NCI-H1436 treated with DMSO at 0.1 percent for 48 hours (cell line): ENCODE data around the gene FZD2.
"Not testable (repeated sequence)": the region's sequence is repeated elsewhere in the genome, so short reads cannot be mapped to it uniquely, and the experiment has no call there.

Source experiments
- DNase-seq: peaks from one replicate; lab custom pipeline; 2025; lab: John Stamatoyannopoulos, UW

FZD2 gene

GRCh38 chr17:44556832-44557606, at the start of gene FZD2:
FZD2 (plus strand) TSS chr17:44557484; CDS start chr17:44557689, 205 bp downstream.
- DNase-seq, result peak; percentile 93

GRCh38 chr17:44511241-44512134, 45.8 kb upstream of the FZD2 start:
- DNase-seq, result not testable (repeated sequence)

DNA sequence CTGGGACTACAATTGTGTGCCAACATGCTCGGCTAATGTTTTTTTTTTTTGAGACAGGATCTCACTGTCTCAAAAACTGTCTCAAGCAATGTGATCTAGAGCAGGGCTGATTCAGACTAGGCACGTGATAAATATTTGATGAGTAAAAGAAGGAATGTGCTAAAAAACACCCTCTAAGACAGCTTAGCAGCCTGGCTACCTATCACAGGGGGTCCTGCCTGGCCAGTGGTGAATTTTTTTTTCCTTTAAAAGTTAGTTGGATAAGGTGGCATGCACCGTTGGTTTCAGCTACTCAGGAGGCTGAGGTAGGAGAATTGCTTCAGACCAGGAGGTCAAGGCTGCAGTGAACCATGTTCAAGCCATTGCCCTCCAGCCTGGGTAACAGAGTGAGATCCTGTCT, 39.3 kb upstream of the FZD2 start:
- no peak for DNase-seq

- no peak for DNase-seq
These were observed 34.2 kb upstream of the FZD2 start for GRCh38 chr17:44522883-44523671.

- DNase-seq, result no peak
These were observed 33.7 kb upstream of the FZD2 start for GRCh38 chr17:44523672-44523972.

DNA sequence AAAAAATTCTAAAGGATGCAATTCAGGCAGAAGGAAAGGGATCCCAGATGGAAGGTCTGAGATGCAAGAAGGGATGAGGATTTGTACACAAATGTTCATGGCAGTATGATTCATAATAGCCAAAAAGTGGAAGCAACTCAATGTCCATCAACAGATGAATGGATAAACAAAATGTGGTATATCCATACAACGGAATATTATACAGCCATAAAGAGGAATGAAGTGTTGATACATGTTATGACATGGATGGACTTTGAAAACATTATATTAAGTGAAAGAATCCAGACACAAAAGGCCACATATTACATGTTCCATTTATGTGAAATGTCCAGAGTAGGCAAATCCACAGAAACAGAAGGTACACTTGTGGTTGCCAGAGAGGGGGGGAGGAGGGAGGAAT, 30.2 kb upstream of the FZD2 start:
- no peak for DNase-seq

DNA sequence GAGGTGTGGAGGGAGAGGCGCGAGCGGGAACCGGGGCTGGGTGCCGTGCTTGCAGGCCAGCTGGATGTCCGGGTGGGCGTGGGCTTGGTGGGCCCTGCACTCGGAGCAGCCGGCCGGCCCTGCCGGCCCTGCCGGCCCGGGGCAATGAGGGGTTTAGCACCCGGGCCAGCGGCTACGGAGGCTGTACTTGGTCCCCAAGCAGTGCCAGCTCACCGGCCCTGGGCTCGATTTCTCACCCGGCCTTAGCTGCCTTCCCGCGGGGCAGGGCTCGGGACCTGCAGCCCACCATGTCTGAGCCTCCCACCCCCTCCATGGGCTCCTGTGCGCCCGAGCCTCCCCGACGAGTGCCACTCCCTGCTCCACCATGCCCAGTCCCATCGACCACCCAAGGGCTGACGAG, 29.3 kb upstream of the FZD2 start:
- no peak for DNase-seq

DNA sequence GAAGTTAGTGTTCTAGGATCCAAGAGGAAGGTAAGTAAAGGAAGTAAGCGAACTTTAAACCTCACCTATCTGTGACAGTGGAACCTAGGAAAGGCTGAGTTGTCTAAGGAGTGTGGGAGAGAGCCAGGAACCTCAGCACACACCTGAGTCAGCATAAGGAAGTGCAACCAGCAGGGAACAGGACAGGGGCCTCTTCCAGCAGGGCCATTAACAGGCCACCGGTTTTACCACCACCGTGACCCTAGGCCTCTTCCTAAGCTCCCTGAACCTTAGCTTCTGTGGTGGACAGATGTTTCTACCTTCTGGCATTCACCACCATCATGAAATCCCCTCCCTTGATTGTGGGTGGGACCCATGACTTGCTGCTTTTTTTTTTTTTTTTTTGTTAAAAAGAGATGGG, 27.4 kb upstream of the FZD2 start:
- no peak for DNase-seq

GRCh38 chr17:44530896-44531418, 26.3 kb upstream of the FZD2 start:
- DNase-seq, result no peak

DNA sequence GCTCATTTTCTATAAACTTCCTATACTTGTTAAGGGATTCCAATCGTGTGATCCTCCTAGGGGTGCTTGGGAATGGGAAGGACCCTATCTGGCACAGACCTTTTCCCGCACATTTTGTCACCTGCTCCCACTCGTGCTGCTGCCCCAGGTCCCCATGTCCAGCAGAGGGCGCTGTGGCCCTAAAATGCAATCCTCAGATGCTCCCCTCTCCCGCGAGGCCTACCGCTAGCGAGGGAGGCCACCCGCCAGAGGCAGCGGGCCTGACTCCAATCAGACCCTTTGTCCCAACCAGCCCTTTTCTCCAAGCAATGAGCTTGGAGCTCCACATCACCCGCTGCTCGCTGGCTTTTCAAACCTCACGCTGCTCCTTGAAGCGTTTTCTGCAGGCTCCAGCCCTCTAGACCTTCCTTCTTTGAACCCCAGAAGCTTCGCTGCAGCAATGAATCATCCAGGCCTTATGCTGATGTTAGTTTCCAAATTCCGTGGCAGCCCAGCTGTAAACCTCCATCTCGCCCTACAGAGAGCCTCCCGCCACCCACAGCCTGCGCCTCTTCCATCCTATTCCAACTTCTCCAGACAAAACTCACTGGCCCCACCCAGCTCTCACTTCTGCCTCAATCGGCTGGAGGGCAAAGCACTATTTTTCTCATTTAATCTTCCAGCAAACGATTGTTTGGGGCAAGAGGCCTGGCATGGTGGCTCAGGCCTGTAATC, 23.6 kb upstream of the FZD2 start:
- DNase-seq, result peak; percentile 35

- DNase-seq, result no peak
These were observed 21.0 kb upstream of the FZD2 start for GRCh38 chr17:44536090-44536953.

DNA sequence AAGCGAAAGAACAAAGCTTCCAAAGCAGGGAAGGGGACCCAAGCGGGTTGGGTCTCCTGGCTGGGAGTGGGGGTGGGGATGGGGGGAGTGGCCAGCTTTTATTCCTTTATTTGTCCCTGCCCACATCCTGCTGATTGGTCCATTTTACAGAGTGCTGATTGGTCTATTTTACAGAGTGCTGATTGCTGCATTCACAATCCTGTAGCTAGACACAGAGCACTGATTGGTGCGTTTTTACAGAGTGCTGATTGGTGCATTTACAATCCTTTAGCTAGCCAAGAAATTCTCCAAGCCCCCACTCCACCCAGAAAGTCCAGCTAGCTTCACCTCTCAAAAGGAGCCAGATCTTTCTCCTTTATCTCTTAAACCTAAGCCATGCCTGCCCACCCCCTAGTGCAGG, 19.4 kb upstream of the FZD2 start:
- not testable (repeated sequence) for DNase-seq

GRCh38 chr17:44539673-44540072, 17.6 kb upstream of the FZD2 start:
- no peak for DNase-seq

GRCh38 chr17:44540246-44541084, 16.8 kb upstream of the FZD2 start:
- no peak for DNase-seq

- no peak for DNase-seq
These were observed 15.3 kb upstream of the FZD2 start for GRCh38 chr17:44541884-44542581.

DNA sequence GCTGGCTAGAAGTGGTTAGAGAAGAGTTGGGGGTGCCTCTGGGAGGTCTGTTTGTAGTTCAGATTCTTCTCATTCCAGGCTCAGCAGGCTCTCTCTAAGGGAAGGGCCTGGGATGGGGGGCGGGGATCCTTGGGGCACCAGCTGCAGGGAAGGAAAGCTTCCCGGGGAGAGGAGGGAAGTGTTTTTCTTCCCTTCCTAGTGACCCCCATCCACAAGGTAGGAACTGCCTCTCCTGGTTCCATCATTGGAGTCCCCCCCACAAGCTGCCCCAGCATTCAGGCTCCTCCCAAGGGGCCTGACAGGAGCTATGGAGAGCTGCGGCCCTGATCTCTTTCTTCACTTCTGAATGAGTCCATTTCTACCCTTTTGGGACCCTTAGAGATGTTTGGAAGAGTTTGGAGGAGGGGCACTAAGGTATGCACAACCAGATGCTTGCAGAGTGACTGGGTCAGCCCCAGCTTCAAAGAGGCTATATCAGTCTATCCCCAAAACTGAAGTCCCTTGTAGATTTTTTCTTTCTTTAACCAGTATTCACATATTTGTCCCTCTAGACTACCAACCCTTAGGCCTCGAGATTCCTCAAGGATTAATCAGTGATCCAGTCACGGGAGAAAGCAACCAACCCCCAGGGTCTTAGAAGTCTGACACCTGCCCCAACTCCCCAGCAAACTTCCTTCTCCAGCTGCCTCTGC, 13.9 kb upstream of the FZD2 start:
- no peak for DNase-seq

DNA sequence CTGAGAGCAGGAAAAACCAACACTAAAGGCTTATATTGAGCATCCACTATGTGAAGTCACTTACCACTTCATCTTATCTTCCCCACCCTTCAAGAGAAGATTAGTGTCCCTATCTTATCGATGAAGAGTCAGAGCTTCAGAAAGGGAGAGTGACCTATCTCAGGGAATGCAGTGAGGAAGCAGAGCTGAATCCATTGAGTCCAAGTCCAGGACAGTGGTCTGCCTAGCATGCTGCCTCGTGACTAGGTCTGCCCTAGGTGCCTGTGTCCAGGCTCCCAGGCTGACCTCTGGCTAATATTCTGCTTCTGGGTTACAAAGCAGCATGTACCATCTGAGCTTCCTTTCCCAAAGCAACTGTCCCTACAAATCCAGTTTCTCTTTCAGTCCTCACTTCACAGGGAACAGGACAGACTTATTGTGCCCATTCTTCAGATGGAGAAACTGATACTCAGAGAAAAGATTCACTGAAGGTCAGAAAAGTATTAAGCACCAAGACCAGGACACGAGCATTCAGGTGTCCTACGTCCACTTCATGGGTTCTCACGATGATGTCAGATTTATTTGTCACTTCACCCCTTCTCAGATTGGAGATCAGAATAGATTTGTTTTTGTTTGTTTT, 13.3 kb upstream of the FZD2 start:
- no peak for DNase-seq
